Measurements from ENCODE around the gene CPSF4L.
A peak's percentile ranks its signal among the peaks of the same experiment; 100 is the strongest.
"Not testable (repeated sequence)": the region's sequence is repeated elsewhere in the genome, so short reads cannot be mapped to it uniquely, and the experiment has no call there.

The CPSF4L gene, protein sequence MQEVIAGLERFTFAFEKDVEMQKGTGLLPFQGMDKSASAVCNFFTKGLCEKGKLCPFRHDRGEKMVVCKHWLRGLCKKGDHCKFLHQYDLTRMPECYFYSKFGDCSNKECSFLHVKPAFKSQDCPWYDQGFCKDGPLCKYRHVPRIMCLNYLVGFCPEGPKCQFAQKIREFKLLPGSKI

DNA sequence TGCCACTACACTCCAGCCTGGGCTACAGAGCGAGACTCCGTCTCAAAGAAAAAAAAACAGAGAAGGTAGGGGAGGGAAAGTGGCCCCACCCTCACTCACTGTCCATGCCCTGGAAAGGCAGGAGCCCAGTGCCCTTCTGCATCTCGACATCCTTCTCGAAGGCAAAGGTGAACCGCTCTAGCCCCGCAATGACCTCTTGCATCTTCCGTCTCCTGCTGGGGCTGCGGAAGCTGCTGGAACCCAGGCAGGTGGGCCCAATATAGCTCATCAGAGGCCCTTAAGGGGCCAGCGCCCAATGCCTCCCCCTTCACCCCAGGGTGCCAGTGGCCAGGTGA lies at the start of gene CPSF4L:
CPSF4L (minus strand) TSS at position 264 of the 335 bp plus-strand sequence; CDS start at position 202, 62 bp downstream.
- DNase-seq (ENCODE audit: low read depth) = no peak

DNA sequence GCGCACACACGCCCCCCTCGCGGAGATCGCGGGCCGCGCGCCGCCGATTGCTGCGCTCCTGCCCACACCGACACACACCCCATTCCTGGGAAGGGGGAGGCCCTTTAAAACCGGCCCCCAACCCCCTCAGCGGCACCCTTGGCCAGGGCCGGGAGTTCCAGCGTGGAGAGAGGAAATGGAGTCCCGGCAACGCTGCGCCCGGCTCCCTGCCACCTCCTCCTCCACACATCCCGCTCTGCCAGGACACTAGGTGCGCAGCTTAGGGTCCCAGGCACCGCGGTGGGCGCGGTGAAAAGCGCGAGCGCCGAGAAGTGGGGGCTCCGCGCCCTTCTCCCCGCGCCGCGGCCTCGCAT lies 49.7 kb upstream of the CPSF4L start:
- no peak for DNase-seq (ENCODE audit: low read depth)

DNA sequence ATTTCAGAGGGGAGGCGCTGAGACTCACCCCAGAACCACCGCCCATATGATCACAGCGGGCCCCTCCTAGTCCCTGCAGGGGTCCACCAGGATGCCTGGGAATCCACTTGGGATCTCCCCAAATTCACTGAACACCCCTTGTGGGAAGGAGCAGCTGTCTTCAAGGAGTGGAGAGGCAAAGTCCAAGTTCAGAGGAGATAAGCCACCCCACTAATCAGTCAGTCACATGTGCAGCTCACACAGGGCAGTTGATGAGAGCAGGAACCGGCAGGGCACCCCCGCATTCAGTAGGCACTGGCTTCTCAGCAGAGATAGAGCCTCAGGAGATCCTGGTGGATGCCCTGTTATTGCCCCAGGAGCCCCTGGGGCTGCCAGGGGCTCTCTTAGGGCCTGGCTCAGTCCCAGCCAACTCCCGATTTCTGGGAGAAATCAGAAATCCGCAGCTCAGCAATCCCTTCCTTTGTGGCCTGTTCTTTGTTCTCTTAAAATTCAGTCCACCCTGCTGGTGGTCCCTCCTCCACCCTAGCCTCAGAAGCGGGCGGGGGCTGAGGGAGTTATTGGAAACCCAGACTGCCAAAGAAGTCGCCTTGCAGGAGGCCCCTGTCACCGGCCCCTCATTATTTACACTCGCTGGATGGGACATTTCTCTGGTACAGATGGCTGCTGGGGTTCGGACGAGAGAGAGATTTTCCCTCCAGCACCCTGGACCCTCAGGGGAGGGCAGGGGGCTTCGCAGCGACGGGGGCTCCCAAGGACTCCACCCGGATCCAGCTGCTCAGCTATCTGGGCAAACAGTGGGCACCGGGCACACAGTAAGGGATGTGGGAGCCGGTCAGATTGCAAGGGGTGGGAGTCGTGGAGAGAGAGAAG lies 48.3 kb upstream of the CPSF4L start:
- DNase-seq (ENCODE audit: low read depth) = no peak

DNA sequence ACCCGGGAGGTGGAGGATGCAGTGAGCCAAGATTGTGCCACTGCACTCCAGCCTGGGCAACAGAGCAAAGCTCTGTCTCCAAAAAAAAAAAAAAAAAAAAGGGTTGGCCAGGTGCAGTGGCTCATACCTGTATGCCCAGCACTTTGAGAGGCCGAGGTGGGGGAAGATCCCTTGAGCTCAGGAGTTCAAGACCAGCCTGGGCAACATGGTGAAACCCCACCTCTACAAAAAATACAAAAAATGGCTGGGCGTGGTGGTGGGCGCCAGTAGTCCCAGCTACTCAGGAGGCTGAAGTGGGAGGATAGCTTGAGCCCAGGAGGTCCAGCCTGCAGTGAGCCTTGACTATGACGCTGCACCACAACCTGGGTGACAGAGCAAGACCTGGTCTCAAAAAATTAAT lies 47.3 kb upstream of the CPSF4L start:
- not testable (repeated sequence) for DNase-seq (ENCODE audit: low read depth)

DNA sequence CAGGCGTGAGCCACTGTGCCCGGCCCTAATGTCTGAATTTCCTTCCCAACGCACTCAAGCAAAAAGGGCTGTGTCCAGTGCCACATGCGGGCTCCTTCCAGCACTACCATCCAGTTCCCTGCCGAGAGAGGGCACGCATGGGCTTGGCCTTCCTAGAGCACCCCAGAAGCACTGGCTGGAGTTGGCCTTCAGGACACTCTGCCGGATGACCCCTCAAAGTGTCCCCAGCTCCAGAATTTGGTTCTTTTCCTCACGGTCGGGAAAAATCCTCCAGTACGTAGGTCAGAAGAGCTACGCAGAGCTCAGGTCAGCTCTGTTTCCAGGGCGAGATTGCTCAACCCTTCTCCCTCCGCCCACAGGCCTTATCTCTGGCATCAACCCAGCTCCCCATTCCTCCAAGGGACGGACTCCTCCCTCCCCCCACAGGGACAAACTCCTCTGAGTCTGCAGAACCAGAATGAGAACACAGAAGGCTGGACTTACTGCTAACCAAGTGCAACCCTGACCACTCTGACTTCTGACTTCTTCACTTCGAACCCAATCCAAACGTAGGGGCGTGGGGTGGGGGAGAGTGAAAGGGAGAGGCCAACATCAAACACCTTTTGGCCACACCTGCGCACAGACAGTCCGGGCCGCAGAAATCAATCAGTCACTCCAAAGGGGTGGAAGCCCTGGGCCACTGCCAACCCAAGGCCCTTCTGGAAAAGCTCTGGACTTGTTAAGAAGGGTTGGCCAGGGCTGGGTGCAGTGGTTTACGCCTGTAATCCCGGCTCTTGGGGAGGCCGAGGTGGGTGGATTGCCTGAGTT lies 46.5 kb upstream of the CPSF4L start:
- DNase-seq (ENCODE audit: low read depth) = no peak

DNA sequence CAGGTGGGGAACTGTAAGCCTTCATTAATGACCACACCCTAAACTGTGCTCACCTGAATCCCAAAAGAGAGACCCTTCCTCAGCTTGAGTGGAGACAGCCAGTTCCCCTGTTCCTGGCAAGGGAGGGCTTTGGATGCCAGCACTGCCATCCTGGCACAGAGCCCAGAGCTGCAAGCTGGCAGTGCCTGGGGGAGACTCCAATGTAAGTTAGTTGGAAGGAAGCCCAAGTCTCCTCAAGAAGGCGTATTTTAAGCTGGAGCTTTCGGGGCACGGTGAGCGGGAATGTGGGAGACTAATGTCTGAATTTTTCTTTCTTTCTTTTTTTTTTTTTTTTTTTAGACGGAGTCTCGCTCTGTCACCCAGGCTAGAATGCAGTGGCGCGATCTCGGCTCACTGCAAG lies 45.5 kb upstream of the CPSF4L start:
- no peak for DNase-seq (ENCODE audit: low read depth)

DNA sequence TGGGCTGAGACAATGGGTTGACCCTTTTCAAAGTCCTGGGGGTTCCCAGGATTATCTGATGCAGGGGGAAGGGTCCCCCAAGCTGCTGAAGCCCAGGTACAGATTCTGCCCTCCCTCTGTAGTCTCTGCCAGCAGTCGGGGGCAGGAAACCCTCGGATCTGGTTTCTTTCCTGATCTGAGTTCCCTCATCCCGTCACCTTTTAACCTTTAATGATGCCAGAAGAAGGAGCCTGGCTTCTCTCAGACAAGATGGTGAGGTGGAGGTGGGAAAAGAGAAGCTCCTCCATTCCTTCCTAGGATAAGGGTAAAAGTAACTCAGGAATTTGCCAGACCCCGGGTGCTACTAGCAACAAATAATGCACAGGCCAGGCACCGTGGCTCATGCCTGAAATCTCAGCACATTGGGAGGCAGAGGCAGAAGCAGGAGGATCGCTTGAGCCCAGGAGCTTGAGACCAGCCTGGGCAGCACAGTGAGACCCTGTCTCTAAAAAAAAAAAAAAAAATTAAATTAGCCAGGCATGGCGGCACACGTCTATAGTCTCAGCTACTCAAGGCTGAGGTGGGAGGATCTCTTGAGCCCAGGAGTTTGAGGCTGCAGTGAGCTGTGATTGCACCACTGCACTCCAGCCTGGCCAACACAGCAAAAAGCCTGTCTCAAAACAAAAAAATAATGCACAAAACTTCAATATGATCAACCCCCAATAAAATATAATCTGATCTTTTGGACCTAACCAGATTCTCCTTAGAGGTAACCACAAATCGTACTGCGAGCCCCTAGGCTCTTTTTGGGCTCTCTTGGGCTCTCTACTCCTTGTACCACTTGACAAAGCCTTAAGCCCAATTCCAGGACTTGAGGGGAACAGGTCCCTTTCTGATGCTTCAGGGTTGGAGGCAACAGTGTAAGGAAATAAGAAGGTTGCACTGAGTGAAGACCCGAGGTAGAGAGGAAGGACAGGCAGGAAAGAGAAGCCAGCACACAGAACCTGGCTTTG lies 44.5 kb upstream of the CPSF4L start:
- DNase-seq (ENCODE audit: low read depth) = no peak

DNA sequence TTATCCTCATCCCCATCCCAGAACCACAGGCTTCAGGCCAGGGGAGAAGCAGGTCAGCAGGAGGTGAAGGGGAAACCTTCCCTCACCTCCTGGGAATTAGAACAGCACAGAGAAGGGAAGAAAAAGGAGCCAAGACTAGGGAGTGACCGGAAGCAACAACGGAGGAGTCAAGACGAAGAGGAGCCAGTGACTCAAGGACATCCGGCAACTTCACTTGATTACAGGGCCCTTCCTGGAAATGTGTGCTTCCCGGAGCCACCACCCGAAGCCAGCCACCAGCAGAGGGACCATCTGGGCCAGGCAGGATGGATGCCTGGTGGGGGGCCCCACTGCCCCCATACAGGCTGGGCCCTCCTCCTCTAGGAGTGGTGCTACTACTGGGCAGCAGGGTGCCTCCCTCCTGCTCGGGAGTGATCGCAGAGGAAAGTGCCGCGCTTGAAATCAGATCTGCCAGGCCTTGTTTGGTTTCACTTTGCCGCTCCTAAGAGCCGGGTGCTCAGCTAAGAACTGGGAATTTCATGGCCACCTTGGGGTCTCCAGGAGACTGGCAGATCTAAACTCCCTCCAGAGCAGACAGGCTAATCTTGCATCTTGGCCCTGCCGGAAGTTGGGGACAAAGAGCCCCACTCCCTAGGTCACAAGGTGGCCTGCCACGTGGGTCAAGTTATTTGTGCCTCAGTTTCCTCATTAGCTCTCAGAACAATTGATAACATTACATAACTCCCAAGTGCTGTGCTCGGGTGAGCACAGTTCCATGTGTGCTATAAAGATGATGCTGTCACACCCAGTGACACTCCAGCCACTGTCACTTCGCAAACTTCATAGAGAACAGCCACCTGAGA lies 43.5 kb upstream of the CPSF4L start:
- peak; percentile 73 for DNase-seq (ENCODE audit: low read depth)

DNA sequence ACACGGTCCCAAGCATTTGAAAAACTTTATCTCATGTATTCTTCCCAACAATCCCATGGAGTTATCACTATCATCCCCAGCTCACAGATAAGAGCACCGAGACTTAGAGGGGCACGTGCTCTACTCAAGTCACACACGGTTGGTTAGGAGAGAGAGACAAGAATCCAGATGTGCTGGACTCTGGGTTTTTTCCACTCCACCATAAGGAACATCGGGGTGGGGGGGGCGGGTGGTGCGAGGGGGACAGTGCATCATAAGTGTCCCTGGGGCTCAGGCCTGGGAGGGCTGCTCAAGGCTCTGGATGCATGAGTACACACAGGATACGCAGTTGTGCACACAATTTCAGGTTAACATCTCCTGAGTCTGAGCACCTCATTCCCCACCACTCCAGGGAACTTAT lies 42.8 kb upstream of the CPSF4L start:
- no peak for DNase-seq (ENCODE audit: low read depth)

DNA sequence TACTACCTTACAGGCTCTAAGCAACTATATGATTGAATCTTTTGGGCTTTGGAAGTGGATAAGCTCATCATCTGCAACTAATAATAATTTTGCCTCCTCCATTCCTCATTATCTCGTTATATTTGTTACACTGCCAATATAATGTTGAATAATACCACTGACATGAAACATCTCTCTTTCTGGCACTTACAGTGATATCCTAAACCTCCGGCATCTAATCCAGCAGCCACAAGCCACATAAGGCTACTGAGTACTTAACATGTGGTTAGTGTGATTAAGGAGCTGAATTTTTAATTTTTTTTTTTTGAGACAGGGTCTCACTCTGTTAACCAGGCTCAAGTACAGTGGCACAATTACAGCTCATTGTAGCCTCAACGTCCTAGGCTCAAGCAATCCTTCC lies 40.5 kb upstream of the CPSF4L start:
- DNase-seq (ENCODE audit: low read depth) = no peak

DNA sequence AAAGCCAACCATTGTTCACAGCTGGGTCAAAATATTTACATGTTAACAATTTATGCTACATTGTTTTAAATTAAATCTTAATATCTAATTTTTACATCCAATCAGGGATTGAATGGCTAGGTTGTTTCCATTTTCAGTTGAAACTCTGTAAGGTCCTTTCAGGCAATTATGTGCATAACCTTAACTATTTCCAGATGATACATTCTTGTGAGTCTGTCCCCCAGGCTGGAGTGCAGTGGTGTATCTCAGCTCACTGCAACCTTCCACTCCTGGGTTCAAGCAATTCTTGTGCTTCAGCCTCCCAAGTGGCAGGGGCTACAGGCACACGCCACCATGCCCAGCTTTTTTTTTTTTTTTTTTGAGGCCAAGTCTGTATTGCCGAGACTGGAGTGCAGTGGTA lies 39.7 kb upstream of the CPSF4L start:
- DNase-seq (ENCODE audit: low read depth) = no peak

DNA sequence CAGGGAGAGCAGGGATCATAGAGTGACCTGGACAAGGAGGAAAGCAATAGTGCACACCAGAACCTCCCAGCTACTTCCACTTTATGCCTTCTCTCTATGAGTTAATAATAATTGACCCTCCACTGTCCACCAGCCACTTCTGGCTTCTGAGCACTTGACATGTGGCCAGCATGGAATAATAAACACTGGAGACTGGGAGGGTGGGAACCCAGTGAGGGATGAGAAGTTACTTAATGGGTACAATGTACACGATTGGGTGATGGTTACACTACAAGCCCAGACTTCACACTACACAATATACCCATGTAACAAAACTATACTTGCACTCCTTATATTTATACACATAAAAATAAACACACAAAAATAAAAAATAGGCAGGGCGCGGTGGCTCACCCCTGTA lies 38.7 kb upstream of the CPSF4L start:
- DNase-seq (ENCODE audit: low read depth) = no peak

DNA sequence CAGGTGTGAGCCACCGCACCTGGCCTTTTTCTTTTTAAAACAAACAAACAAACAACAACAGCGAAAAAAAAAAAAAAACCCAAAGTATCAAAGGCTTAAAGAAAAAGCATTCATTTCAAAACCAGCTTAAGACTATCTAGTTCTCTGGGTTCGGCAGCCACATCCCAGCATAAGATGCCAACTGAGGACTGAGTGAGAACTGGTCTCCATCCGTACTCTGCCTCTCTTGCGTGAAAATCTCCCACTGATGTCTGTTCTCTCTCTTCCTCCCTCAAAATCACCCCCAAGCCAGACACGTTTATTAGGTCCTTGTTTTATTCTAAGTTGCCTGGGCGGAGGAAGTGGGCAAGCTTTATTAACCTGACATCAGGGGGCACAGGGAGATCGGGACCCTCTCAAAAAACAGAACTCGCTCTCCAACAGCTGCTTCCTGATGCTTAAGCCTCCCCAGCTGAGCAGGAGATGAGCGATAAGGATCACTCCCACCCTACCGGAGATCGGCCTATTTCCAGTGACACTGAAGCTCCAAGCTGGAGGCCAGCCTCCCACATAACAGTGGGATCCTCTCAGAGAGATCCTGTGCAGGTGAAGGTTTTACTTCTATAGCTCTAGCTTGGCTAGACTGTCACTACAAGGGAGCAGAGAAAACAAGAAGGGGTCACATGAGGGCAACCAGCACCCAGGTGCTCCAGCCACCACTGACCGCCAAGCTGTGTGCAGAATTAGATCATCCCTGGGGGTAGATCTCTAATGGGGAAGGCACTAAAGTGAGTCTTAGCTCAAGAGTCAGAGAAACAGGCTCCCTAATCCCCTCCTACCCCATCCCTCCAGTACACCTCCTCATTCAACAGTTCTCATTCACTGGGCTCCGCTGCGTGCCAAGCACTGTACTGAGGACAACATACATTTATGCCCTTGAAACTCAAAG lies 36.5 kb upstream of the CPSF4L start:
- DNase-seq (ENCODE audit: low read depth) = no peak

DNA sequence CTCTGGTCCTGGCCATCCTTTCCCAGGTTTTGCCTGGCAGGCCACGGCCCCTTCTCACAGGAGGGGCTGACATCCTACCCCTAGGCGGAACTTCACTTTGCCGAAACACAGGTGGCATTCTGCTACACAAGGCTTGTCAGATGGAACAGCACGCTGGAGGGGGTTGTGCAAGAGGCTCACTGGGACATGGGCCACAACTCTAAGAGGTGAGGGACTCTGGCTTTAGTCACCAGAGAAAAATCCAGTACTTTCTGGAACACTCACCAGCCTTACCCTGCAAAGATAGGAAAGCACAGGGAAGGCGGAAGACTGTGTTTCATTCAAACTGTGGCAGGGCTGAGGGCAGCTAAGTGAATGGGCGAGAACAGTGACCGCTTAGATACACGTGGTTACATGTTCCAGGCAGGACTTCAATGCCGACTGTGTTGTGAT lies 31.8 kb upstream of the CPSF4L start:
- DNase-seq (ENCODE audit: low read depth) = no peak

DNA sequence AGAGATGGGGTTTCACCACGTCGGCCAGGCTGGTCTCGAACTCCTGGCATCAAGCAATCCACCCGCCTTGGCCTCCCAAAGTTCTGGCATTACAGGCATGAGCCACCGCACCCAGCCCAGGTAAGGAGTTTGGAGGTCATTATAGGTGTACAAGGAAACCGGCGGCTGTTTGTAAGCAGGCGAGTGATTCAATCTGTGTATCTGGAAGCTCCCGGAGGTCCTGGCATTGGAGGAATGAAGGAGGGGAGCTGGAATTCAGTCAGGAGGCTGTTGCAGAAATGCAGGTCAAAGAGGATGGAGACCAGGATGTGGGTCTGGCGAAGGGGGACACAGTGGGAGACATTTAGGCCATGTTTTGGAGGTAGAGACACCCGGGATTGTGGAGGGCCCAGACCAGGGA lies 31.4 kb upstream of the CPSF4L start:
- no peak for DNase-seq (ENCODE audit: low read depth)

DNA sequence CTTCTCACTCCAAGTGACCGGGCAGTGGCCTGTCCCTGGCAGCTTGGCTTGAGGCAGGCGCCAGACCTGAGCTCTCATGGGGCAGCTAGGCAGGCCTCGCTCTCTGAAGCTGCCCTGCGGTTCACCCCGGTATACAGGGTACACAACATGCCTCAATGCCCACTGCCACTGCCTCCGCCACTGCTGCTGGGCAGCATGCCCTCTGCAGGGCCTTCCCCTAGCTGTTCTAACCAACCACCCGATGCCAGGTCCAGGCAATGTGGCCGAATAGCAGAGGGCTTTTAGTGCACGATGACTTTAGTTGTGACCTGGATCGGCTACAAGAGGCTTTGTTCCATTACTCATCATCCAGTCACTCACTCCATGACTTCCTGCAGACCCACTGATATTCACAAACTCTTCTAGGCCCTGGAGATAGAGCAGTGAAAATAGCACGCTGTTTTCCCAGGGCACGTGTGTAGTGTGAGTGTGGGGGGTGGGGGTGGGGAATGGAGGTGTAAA lies 30.4 kb upstream of the CPSF4L start:
- DNase-seq (ENCODE audit: low read depth) = no peak

DNA sequence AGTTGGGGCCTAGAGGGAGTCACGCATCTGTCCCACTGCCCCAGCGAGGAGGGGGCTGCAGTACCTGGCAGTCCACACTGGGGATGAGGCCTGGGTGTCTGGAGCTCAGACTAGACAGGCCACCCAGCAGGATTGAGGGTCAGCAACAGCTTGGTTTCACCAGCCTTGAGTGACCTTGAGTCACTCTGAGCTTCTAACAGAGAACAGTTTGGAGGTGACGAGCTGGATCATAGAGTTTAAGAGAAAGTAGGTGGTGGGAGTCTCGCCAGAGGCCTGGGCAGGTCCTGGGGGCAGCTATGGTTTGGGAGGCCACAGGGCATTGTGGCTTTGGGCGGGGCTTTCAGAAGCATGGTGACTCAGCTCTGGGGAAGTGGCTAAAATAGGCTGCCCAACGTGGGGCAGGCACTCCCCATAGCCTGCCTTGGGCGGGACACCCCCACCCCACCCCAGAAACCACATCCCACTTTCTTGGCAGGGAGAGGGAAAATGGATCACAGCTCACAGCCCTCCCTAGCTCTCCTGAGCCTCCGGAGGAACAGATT lies 29.7 kb upstream of the CPSF4L start:
- no peak for DNase-seq (ENCODE audit: low read depth)

DNA sequence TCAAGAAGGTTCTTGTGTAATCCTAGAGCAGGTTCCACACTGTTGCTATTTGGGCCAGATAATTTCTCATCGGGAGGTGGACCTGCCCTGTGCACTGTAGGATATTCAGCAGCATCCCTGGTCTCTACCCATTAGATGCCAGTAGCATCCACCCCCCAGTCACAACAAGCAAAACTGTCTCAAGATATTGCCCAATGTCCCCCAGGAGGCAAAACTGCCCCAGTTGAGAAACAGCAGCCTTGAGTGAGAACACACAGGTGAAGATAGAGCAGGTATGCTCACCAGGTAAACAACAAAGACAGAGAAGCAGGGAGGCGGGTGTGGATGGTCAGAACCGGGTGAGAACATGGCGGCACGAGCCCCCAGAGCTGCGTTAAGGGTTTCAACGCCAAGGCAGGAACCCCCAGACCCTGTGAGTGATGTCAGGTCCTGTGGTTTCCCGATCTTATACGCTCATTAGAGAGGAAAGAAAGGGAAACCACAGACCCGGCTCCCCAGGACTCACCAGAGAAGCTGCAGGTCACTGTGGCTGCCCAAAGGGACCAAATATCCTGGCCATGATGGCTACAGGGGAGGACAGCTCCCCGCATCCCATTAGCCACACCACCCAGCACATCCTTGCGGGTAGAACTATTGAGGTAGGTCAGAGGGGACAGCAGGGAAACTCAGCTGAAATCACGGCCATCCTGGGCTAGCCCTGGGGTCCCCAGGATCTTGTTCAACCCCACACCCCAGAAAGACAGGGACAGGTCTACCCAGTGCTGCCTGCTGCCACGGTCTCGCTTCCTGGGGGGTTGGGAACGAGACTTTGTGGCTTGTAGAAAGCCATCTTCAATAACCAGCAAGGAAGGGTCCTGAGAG lies 28.9 kb upstream of the CPSF4L start:
- DNase-seq (ENCODE audit: low read depth) = no peak

Data from CMK (cell line).